Colonic mucosa (tissue), 4 donors: ENCODE results near the gene AKAP12. TPM values are rescaled to one million over a fixed set of nuclear protein-coding genes. Genes with fewer than 3 reads are reported as not detected.

Experiments used
- DNase-seq: peaks from one replicate; pipeline ENCODE4 v3.0.0-alpha.2; 2020
- H3K27ac ChIP-seq: fragments of 200-600 bp; one replicate; pipeline ENCODE4 v1.8.0; 2021
- H3K27me3 ChIP-seq: fragments of 200-600 bp; one replicate; pipeline ENCODE4 v1.8.0; 2021
- H3K36me3 ChIP-seq: fragments of 200-600 bp; one replicate; pipeline ENCODE4 v1.8.0; 2021
- H3K4me1 ChIP-seq: fragments of 200-600 bp; one replicate; pipeline ENCODE4 v1.8.0; 2021; ENCODE audit warnings: mild to moderate bottlenecking
- H3K4me3 ChIP-seq: fragments of 200-600 bp; one replicate; pipeline ENCODE4 v1.8.0; 2021
- H3K9ac ChIP-seq, 2 donors: one replicate each; pipeline ENCODE4 v1.7.0; 2013; ENCODE audit warnings: control low read depth in 2 of 2, low read depth in 2 of 2, low read length in 2 of 2
- H3K9me3 ChIP-seq: fragments of 200-600 bp; one replicate; pipeline ENCODE4 v1.8.0; 2021
- CTCF ChIP-seq: fragments of 200-600 bp; IDR thresholded peaks from one replicate; pipeline ENCODE4 v1.8.0; 2022; ENCODE audit warnings: antibody characterized with exemption, mild to moderate bottlenecking
- intact Hi-C: fragments of 100-400 bp; cut with DNase I; formaldehyde crosslinking; loops from one replicate; pipeline ENCODE4 v1.14.1; 2022
- total RNA-seq, 2 donors: library from RNA; stranded (reverse); fragmentation: NEBNext Ultra II Directional in 1 of 2; extraction: Animal tissue kit (Norgen Biotek cat#: 25700) in 1 of 2; gene quantifications; one replicate each; pipeline ENCODE4 v1.2.1, GENCODE V29; 2021
- donor health status: healthy.
- donor health status: DM: no; HTN: no; CAD: no.
- donor health status: DM: no; HTN: no; CAD: no.

Gene AKAP12
- total RNA-seq, 2 donors from 2014 or later = 3.9 to 38.8 TPM

- Histone ChIP-seq H3K27ac (no peak overlapping the region), H3K4me3 (no peak overlapping the region), H3K4me1 (no peaks in the 10 kb centered on the region), H3K9ac (no peak overlapping the region), H3K9me3 (no peaks in the 10 kb centered on the region), H3K27me3 (no peaks in the 10 kb centered on the region), H3K36me3 (no peaks in the 10 kb centered on the region)
- intact Hi-C loops = no loop called here
- DNase-seq = no peak
- TF ChIP-seq CTCF = no peak
Observed at GRCh38 chr6:151279891-151280290, 40.1 kb downstream of the AKAP12 start.

DNA sequence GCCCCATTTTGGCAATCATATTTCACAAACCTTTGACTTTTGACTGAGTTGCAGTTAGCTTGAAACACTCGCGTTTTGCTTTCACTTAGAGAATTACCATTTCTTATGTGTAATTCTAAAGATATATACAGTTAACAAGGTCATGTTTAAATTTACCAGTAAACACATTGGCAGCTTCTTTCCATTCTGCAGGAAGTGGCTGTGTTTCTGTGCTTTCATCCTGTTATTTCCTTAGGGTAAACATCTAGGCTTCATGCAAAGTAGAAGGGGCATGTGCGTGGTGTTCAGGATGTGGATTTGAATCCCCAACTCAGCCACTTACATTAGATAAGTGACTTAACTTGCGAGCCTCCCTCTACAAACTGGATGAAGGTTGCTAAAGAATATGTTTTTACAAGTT lies 41.1 kb downstream of the AKAP12 start:
- TF ChIP-seq CTCF = no peak
- H3K4me1 ChIP-seq = no peaks in the 10 kb centered on the region
- no peaks in the 10 kb centered on the region for H3K9me3 ChIP-seq
- H3K9ac ChIP-seq = no peak overlapping the region
- H3K36me3 ChIP-seq = no peaks in the 10 kb centered on the region
- no peak for DNase-seq
- H3K4me3 ChIP-seq = no peak overlapping the region
- no peak overlapping the region for H3K27ac ChIP-seq
- no peaks in the 10 kb centered on the region for H3K27me3 ChIP-seq
- intact Hi-C loops = no loop called here

- no peak overlapping the region for H3K27ac ChIP-seq
- H3K9ac ChIP-seq = no peak overlapping the region
- H3K4me3 ChIP-seq = no peak overlapping the region
- intact Hi-C loops = no loop called here
- TF ChIP-seq CTCF = no peak
- no peaks in the 10 kb centered on the region for H3K27me3 ChIP-seq
- no peak for DNase-seq
- no peaks in the 10 kb centered on the region for H3K36me3 ChIP-seq
- no peaks in the 10 kb centered on the region for H3K4me1 ChIP-seq
- no peaks in the 10 kb centered on the region for H3K9me3 ChIP-seq
Observed at GRCh38 chr6:151284012-151284411, 44.2 kb downstream of the AKAP12 start.

DNA sequence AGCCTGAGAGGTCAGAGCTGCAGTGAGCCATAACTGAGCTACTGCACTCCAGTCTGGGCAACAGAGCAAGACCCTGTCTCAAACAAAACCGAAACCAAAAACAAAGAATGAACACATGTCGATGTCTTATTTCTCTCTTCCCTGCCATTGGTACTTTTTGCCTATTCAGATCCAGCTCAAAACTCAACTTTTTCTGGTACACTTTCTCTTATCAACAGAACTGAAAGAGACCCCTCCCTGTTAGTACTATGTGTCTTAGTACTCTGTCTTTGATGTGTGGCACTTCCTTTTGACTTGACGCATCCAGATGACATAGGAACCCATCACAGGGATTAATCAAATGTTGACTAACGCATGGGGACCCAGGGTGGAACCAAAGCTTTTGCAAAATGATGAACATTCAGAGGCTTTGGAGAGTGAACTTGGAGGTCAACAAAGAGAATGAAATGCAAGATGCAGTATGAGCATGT lies 44.8 kb downstream of the AKAP12 start:
- H3K27ac ChIP-seq = no peak overlapping the region

GRCh38 chr6:151285122-151285521 lies 45.4 kb downstream of the AKAP12 start:
- H3K9me3 ChIP-seq = no peaks in the 10 kb centered on the region
- no peak overlapping the region for H3K4me3 ChIP-seq
- no peak overlapping the region for H3K9ac ChIP-seq
- H3K4me1 ChIP-seq = no peaks in the 10 kb centered on the region
- no peaks in the 10 kb centered on the region for H3K36me3 ChIP-seq
- H3K27me3 ChIP-seq = no peaks in the 10 kb centered on the region
- intact Hi-C loops = no loop called here
- DNase-seq = no peak
- TF ChIP-seq CTCF = no peak
- H3K27ac ChIP-seq = no peak overlapping the region

More for the DNA sequence above, 44.8 kb downstream of the AKAP12 start:
- Histone ChIP-seq H3K9ac (no peak overlapping the region), H3K36me3 (no peaks in the 10 kb centered on the region), H3K4me1 (no peaks in the 10 kb centered on the region), H3K9me3 (no peaks in the 10 kb centered on the region), H3K4me3 (no peak overlapping the region), H3K27me3 (no peaks in the 10 kb centered on the region)
- no peak for DNase-seq
- no peak for TF ChIP-seq CTCF
- intact Hi-C loops = no loop called here

- no peak overlapping the region for H3K27ac ChIP-seq
- H3K27me3 ChIP-seq = no peaks in the 10 kb centered on the region
- no peaks in the 10 kb centered on the region for H3K9me3 ChIP-seq
- intact Hi-C loops = no loop called here
- DNase-seq = no peak
- no peak for TF ChIP-seq CTCF
- no peak overlapping the region for H3K9ac ChIP-seq
- H3K4me3 ChIP-seq = no peak overlapping the region
- H3K4me1 ChIP-seq = no peaks in the 10 kb centered on the region
- no peaks in the 10 kb centered on the region for H3K36me3 ChIP-seq
Observed at GRCh38 chr6:151286214-151286613, 46.4 kb downstream of the AKAP12 start.
